B cell (primary cell): ENCODE data around the gene TCF12.

Source experiments
- EZH2 ChIP-seq: IDR thresholded peaks from 2 replicates; pipeline ENCODE4 v1.6.1; 2012; ENCODE audit warnings: borderline replicate concordance, low read depth, mild to moderate bottlenecking, moderate library complexity, low read length; ENCODE audit not compliant: insufficient read depth, poor library complexity, severe bottlenecking
- TF ChIP-seq, protein P1 (sequence below): fragments of 200-600 bp; IDR thresholded peaks from one replicate; pipeline ENCODE4 v1.8.0; 2022; ENCODE audit warnings: antibody characterized with exemption, mild to moderate bottlenecking

GRCh38 chr15:57203906-57204305, 285.5 kb downstream of the TCF12 start:
- TF ChIP-seq, protein P1, sequence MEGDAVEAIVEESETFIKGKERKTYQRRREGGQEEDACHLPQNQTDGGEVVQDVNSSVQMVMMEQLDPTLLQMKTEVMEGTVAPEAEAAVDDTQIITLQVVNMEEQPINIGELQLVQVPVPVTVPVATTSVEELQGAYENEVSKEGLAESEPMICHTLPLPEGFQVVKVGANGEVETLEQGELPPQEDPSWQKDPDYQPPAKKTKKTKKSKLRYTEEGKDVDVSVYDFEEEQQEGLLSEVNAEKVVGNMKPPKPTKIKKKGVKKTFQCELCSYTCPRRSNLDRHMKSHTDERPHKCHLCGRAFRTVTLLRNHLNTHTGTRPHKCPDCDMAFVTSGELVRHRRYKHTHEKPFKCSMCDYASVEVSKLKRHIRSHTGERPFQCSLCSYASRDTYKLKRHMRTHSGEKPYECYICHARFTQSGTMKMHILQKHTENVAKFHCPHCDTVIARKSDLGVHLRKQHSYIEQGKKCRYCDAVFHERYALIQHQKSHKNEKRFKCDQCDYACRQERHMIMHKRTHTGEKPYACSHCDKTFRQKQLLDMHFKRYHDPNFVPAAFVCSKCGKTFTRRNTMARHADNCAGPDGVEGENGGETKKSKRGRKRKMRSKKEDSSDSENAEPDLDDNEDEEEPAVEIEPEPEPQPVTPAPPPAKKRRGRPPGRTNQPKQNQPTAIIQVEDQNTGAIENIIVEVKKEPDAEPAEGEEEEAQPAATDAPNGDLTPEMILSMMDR = no peak
- no peak for TF ChIP-seq EZH2
